IgD-negative memory B cell (primary cell): ENCODE data around the gene PARL. TPM values are rescaled to one million over a fixed set of nuclear protein-coding genes. Genes with fewer than 3 reads are reported as not detected.
"Not testable (repeated sequence)": the region's sequence is repeated elsewhere in the genome, so short reads cannot be mapped to it uniquely, and the experiment has no call there.

Source experiments
- H3K27ac Mint-ChIP-seq, 3 donors: one replicate each; pipeline ENCODE4 v1.8.0; 2020 to 2022; ENCODE audit warnings: mild to moderate bottlenecking in 3 of 3, mixed read lengths in 3 of 3, moderate library complexity in 1 of 3
- H3K27me3 Mint-ChIP-seq: one replicate; pipeline ENCODE4 v1.8.0; 2021; ENCODE audit warnings: mixed read lengths
- H3K36me3 Mint-ChIP-seq: one replicate; pipeline ENCODE4 v1.8.0; 2020; ENCODE audit warnings: mild to moderate bottlenecking, mixed read lengths
- H3K4me1 Mint-ChIP-seq, 3 donors: one replicate each; pipeline ENCODE4 v1.8.0; 2020 to 2022; ENCODE audit warnings: mixed read lengths in 3 of 3, mild to moderate bottlenecking in 1 of 3
- H3K4me3 Mint-ChIP-seq, 4 donors: one replicate each; pipeline ENCODE4 v1.8.0; 2020 to 2022; ENCODE audit warnings: mild to moderate bottlenecking in 4 of 4, mixed read lengths in 4 of 4, moderate library complexity in 3 of 4
- H3K9me3 Mint-ChIP-seq, 3 donors: one replicate each; pipeline ENCODE4 v1.8.0; 2020 to 2021; ENCODE audit warnings: mixed read lengths in 3 of 3, mild to moderate bottlenecking in 1 of 3
- polyA plus RNA-seq: library from polyadenylated mRNA; unstranded; fragments of 300-500 nt; fragmentation: Illumina TruSeq; gene quantifications from one replicate; pipeline ENCODE4 v1.2.3, GENCODE V29; 2021

PARL gene
- polyA plus RNA-seq, 1 donor from 2014 or later: 95.3 TPM

DNA sequence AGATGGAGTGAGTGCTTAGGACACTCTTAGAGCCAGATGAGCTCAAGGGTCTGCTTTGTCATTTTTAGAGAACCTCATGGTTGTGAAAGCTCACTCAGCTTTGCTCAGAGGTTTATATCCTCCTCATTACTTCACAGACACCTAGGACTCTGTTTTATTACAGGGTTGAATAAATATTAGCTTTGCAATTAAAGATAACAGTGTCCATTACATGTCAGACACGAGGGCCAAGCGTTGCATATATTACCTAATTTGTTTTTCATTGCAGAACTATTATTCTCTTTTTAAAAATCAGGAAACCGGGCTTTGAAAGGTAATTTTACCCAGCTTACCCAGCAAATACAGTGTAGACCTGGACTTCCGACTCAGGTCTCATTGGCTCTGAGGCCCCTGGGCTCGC, 75.4 kb downstream of the PARL start:
- no peak overlapping the region for H3K4me3 Mint-ChIP-seq
- H3K36me3 Mint-ChIP-seq: peaks cover 9% of the 10 kb centered on the region
- no peaks in the 10 kb centered on the region for H3K9me3 Mint-ChIP-seq
- H3K27me3 Mint-ChIP-seq: no peaks in the 10 kb centered on the region
- no peak overlapping the region for H3K27ac Mint-ChIP-seq
- peaks cover 0 to under 1% (median 0%) of the 10 kb centered on the region in 3 donors for H3K4me1 Mint-ChIP-seq

DNA sequence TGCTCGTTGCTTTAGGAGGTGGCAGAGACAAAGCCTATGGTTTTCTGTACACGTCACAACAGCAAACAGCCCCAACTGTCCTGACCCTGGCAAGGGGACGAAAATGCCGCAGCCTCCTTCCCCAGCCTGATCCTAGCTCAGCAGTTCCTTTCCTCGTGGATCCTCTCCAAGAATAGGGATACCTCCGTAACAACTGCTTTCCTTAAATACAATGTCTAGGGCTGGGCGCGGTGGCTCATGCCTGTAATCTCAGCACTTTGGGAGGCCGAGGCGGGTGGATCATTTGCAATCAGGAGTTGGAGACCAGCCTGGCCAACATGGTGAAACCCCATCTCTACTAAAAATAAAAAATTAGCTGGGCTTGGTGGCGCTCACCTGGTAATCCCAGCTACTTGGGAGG, 76.3 kb downstream of the PARL start:
- peaks cover 9% of the 10 kb centered on the region for H3K36me3 Mint-ChIP-seq

DNA sequence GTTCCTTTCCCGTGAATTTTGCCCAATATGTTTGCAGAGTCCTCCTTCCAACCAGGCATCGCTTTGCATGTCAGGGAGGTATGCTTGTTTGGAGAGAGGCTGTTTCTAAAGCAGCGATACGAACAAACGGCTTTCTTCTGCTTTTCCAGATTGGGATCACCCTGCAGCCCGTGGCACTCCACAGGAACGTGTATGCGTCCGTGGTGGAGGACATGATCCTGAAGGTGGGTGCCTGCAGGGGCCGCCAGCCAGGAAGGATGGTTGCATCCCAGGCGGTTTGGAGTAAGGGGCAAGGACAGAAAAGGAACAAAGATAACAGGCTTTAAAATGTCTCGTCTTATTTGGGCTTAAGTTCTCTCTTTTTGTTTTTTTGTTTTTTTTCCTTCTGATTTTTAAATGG, 76.8 kb downstream of the PARL start:
- Mint-ChIP-seq H3K27ac (no peak overlapping the region), H3K4me3 (peak overlapping the region in 1 of 4 donors; percentile 31), H3K9me3 (no peaks in the 10 kb centered on the region), H3K27me3 (no peaks in the 10 kb centered on the region), H3K4me1 (no peaks in the 10 kb centered on the region), H3K36me3 (peaks cover 9% of the 10 kb centered on the region)

More for the DNA sequence above, 76.3 kb downstream of the PARL start:
- H3K4me1 Mint-ChIP-seq: no peaks in the 10 kb centered on the region
- no peaks in the 10 kb centered on the region for H3K9me3 Mint-ChIP-seq
- H3K27ac Mint-ChIP-seq: no peak overlapping the region
- no peaks in the 10 kb centered on the region for H3K27me3 Mint-ChIP-seq
- H3K4me3 Mint-ChIP-seq: peak overlapping the region in 1 of 4 donors; percentile 31

DNA sequence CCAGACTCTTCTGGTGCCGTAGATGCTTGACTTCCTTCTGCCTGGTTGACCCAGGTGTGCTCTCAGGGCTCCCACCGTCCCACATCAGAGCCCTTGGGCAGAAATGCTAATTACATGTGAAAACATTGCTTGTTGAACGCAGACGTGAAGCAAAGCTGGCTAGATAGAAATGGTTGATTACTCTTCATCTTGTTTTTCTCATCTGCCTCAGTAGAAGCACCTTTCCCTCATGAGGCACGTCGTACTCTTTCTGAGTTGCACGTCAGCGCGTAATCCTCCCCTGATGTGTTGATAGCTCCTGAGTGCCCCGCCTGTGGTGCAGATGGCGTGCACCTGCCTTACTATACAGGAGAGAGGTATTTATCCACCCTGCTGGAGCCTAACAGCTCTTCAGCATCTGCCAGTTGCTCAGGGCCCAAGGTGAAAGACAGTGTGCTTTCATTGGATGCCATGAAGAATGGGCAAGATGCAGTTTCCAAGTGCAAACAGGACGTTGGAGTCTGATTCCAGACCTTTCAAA, 77.4 kb downstream of the PARL start:
- H3K4me1 Mint-ChIP-seq: no peaks in the 10 kb centered on the region
- H3K9me3 Mint-ChIP-seq: no peaks in the 10 kb centered on the region
- H3K36me3 Mint-ChIP-seq: peaks cover 6% of the 10 kb centered on the region
- H3K4me3 Mint-ChIP-seq: no peak overlapping the region
- no peaks in the 10 kb centered on the region for H3K27me3 Mint-ChIP-seq
- H3K27ac Mint-ChIP-seq: peak overlapping the region in 1 of 3 donors; percentile 31

DNA sequence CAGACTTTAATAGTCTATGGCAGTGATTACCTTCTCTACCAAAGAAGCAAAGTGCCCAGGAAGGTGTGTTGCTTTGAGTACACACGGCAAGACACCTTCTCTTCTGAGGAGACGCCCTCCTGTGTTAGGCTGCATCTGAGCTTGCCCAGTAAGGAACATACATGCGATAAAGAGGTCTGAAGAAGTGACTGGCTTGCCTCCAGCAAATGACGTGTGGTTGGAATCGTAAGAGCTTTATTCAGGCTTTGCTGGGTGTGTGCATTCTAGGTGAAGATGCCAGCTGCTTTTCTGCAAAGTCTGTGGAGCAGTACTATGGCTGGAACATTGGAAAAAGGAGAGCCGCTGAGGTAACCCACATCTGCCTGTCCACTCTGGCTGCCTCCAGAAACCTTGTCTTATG, 81.7 kb downstream of the PARL start:
- no peak overlapping the region for H3K4me3 Mint-ChIP-seq
- H3K27ac Mint-ChIP-seq: no peak overlapping the region
- peaks cover 18% of the 10 kb centered on the region for H3K36me3 Mint-ChIP-seq
- H3K9me3 Mint-ChIP-seq: no peaks in the 10 kb centered on the region
- H3K27me3 Mint-ChIP-seq: no peaks in the 10 kb centered on the region
- H3K4me1 Mint-ChIP-seq: no peaks in the 10 kb centered on the region

DNA sequence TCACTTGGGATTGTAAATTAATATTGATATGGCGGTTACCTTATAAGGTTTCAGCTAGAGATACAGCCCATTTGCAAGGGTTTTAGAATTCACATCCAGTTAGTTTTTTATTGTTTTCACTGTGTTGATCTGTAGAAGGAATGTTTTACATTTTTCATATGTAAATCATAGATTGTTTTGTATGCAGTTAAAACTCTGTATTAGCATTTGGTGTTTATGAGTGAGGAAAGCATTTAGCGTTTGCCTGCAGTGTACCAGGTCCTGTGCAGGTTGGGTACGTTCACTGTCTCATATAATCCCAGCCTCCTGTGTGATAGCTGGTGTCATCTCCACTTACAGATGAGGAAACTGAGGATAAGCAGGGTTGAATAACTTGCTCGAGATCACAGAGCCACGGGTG, 83.1 kb downstream of the PARL start:
- H3K4me3 Mint-ChIP-seq: no peak overlapping the region
- H3K27me3 Mint-ChIP-seq: no peaks in the 10 kb centered on the region
- H3K9me3 Mint-ChIP-seq: no peaks in the 10 kb centered on the region
- H3K36me3 Mint-ChIP-seq: peaks cover 13% of the 10 kb centered on the region
- H3K27ac Mint-ChIP-seq: no peak overlapping the region
- no peaks in the 10 kb centered on the region for H3K4me1 Mint-ChIP-seq

DNA sequence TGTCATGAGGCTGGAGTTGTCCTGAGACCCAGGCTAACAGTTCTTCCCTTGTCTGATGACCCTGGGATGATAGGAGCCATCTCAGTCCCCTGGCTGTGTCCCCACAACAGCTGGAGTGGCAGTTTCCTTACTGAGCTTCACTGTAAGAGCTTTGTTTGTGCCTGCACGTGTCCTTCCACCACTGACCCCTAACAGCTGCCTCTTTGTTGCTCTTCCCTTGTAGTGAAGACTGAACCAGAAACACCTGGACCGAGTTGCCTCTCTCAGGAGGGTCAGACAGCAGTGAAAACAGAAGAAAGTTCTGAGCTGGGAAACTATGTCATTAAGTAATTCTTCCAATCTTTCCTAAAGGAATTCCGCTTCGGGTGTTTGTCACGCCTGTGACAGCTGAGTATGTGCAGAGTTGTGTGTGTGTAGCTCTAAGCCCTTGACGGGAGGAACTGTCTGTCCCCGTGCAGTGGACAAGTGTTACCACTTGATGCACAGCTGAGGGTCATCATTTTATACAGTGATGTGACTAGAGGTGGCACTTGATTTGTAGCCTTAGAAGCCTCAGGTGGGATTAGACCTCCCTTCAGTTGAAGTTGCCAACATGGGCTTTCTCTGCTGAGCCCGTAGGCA, 84.3 kb downstream of the PARL start:
- Mint-ChIP-seq H3K27me3 (no peaks in the 10 kb centered on the region), H3K4me1 (no peaks in the 10 kb centered on the region), H3K27ac (no peak overlapping the region), H3K4me3 (no peak overlapping the region), H3K9me3 (no peaks in the 10 kb centered on the region), H3K36me3 (peaks cover 16% of the 10 kb centered on the region)

DNA sequence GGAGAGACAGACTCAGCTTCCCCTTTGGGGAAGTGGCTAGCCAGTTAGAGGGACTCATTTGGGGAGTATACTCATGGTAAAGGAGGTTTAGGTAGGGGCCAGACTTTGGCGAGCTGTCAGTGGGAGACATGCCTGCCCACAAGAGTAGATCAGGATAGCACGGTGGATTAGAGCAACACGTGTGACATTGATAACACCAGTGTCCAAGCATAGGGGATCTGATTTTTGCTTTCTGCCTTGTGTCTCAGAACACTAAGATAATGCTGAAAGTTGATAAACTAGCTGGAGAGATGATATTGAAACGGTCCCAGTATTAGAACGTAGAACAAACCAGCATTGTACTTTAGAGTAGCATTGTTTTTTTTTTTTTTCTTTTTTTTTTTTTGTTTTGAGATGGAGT, 85.2 kb downstream of the PARL start:
- Mint-ChIP-seq H3K4me1 (no peaks in the 10 kb centered on the region), H3K36me3 (peaks cover 17% of the 10 kb centered on the region), H3K27me3 (no peaks in the 10 kb centered on the region), H3K9me3 (no peaks in the 10 kb centered on the region), H3K27ac (no peak overlapping the region), H3K4me3 (no peak overlapping the region)

DNA sequence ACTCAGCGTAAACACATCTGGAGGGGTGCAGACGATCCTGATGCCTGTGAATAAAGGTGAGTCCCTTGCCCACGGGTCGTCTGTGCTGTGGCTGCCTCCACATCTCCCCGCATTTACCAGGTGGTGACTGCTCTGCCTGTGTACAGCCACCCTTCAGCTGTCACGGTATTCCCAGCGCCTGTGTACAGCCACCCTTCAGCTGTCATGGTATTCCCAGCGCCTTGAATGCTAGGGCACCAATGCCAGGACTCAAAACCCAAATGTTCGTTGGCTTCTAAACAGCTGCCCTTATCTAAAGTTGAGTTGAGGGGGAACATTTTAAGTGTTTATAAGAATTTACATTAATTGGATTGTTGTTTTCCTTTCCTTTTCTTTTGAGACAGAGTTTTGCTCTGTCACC, 86.7 kb downstream of the PARL start:
- H3K4me1 Mint-ChIP-seq: no peaks in the 10 kb centered on the region
- peak overlapping the region in 1 of 3 donors; percentile 31 for H3K27ac Mint-ChIP-seq
- H3K4me3 Mint-ChIP-seq: no peak overlapping the region
- H3K27me3 Mint-ChIP-seq: no peaks in the 10 kb centered on the region
- peaks cover 20% of the 10 kb centered on the region for H3K36me3 Mint-ChIP-seq
- H3K9me3 Mint-ChIP-seq: no peaks in the 10 kb centered on the region

DNA sequence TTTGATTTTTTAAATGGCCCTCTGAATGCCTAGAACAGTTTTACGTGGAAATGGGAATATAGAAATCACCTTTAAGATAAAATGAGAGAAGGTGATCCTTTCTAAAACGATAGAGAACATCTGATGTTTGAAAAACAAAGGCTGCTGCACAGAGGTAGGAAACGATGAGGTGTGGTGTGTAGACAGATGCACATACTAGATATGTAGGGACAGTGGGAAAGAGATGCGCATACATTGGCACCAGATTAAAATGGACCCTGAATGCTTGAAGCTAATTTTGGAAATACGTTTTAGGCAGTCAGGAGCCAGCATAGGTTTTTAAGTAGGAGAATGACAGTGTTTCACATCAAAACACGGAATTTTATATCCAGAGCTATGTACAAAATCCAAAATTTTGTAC, 88.3 kb downstream of the PARL start:
- Mint-ChIP-seq H3K27me3 (no peaks in the 10 kb centered on the region), H3K4me1 (no peaks in the 10 kb centered on the region), H3K36me3 (peaks cover 20% of the 10 kb centered on the region), H3K9me3 (no peaks in the 10 kb centered on the region), H3K4me3 (no peak overlapping the region), H3K27ac (no peak overlapping the region)

DNA sequence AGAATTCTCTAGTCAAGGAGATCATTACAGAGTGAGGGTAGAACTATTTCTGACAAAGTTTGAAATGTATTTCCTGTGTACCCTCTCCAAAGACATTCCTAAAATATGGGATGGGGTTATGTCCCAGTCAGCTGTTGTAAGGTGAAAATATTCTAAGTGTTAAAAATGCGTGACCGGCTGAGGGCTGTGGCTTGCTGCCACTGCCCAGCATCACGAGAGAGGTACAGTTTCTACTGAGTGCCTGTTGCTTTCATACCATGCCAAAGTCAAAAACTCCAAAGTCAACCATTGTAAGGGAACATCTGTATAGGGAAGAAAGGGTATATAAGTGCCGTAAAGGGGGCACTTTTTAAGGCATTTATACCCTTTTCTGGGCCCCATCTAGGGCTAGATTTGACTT, 90.2 kb downstream of the PARL start:
- Mint-ChIP-seq H3K9me3 (no peaks in the 10 kb centered on the region), H3K27me3 (no peaks in the 10 kb centered on the region), H3K4me3 (no peak overlapping the region), H3K4me1 (no peaks in the 10 kb centered on the region), H3K27ac (no peak overlapping the region), H3K36me3 (peaks cover 22% of the 10 kb centered on the region)

DNA sequence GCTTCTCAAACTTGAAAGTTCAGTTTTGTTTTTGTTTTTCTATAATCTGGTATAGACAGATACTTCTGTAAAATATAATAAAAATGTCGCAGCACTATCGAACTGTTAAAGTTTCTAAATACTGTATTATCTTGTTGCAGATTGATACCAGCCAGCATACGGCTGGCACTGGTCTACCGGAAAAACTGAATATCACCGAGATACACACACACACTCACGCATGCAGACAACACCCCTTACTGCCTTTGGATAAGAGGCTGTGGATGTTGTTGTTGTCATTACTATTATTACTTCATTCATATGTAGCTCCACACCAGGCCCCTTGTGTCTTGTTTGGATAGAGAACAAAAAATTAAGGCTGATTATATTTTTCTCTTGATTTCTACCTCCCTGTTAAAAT, 91.7 kb downstream of the PARL start:
- H3K4me3 Mint-ChIP-seq: no peak overlapping the region
- H3K27me3 Mint-ChIP-seq: no peaks in the 10 kb centered on the region
- H3K9me3 Mint-ChIP-seq: no peaks in the 10 kb centered on the region
- H3K27ac Mint-ChIP-seq: no peak overlapping the region
- peaks cover 17% of the 10 kb centered on the region for H3K36me3 Mint-ChIP-seq
- no peaks in the 10 kb centered on the region for H3K4me1 Mint-ChIP-seq

DNA sequence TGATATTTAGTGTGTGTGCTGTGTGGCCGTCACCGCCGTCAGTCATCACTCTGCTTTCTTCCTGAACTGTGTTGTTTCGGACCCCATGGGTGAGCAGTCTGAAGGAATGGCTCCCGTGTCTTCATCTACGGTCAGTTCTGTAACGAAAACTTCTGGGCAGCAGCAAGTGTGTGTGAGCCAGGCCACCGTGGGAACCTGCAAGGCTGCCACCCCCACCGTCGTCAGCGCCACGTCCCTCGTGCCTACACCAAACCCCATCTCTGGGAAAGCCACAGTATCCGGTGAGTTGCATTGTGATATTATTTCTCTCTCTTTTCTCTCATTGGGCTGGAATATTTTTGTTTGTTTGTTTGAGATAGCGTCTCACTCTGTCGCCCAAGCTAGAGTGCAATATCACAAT, 94.0 kb downstream of the PARL start:
- Mint-ChIP-seq H3K4me1 (no peaks in the 10 kb centered on the region), H3K4me3 (no peak overlapping the region), H3K9me3 (no peaks in the 10 kb centered on the region), H3K36me3 (peaks cover 14% of the 10 kb centered on the region), H3K27me3 (no peaks in the 10 kb centered on the region), H3K27ac (peak overlapping the region in 1 of 3 donors; percentile 13)

DNA sequence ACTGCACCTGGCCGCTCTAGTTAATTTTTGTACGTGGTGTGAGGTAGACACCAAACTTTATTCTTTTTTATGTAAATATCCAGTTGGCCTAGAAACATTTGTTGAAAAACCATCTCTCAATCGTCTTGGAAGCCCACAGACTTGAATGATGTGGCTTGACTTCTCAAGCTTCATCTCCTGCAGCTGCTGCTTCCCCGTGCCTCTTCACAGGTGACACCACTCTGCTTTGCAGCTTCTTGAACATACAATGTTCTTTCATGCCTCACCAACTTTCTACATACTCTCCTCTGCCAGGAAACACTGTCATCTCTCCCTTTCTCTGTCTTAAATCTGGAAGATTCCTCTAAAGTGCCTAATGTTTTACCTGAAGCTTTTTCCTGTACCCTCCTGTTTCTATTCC, 94.9 kb downstream of the PARL start:
- H3K9me3 Mint-ChIP-seq: no peaks in the 10 kb centered on the region
- no peaks in the 10 kb centered on the region for H3K4me1 Mint-ChIP-seq
- H3K4me3 Mint-ChIP-seq: no peak overlapping the region
- H3K27ac Mint-ChIP-seq: no peak overlapping the region
- no peaks in the 10 kb centered on the region for H3K27me3 Mint-ChIP-seq
- peaks cover 14% of the 10 kb centered on the region for H3K36me3 Mint-ChIP-seq

DNA sequence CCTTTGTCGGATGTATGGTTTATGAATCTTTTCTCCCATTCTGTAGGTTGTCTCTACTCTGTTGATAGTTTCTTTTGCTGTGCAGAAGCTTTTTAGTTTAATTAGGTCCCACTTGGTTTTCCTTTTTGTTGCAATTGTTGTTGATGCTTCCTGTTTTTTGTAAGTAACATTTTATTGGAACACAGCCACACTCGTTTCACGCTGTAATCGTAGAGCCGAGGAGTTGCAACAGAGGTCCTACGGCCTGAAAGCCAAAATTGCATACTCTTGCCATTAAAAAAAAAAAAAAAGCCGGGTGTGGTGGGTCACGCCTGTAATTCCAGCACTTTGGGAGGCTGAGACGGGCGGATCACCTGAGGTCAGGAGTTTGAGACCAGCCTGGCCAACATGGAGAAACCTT, 100.2 kb downstream of the PARL start:
- Mint-ChIP-seq H3K4me1 (peaks cover 4 to 15% (median 11%) of the 10 kb centered on the region in 3 donors), H3K27ac (peak overlapping the region in 1 of 3 donors; percentile 35), H3K36me3 (peaks cover 15% of the 10 kb centered on the region)
- H3K4me3 Mint-ChIP-seq, H3K27me3 Mint-ChIP-seq, H3K9me3 Mint-ChIP-seq: not testable (repeated sequence)

DNA sequence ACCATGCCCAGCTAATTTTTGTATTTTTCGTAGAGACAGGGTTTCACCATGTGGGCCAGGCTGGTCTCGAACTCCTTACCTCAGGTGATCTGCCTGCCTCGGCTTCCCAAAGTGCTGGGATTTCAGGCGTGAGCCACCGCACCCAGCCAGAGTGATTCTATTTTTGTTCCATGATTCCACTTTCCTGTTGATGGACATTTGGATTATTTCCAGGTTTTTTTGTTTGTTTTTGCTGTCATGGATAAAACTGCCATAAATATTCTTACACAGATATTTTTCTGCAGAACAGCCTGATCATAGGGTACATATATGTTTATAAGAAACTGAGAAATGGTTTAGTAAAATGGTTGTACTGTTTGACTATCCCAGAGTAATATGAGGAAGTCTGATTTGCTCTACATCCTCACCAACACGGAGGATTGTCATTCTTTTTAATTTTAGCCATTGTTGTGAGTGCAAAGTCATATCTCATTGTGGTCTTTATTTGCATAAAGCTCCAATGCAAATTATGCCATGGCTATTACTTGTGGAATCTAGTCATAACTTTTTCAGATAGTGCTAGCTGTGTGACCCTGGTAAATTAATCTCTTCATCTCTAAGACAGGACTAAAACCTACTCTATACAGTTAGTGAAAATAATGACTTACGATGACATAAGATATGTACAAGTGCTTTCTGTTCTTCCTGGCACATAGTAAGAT, 102.0 kb downstream of the PARL start:
- Mint-ChIP-seq H3K4me3 (no peak overlapping the region), H3K9me3 (no peaks in the 10 kb centered on the region), H3K36me3 (peaks cover 18% of the 10 kb centered on the region), H3K27ac (no peak overlapping the region), H3K27me3 (no peaks in the 10 kb centered on the region), H3K4me1 (peaks cover 4 to 15% (median 11%) of the 10 kb centered on the region in 3 donors)
